ENCODE measurements around the gene MAP2K5.

DNA sequence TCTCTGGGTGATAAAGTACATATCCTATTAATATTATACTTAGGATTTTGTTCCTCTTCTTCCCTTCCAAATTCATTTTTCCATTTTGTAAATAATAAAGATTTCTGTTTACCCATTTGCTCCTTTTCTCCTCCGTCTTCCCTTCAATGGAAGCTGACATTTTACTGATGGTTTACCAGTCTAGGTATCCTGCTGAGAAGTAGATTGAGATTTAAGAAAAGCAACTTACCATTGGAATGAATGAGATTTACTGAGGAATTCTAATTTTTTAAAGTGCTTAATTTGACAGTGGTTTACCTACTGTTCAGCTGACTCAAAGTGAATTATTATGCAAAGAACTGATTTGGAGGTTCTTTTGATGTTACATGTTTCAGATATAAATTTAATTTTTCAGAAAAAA is 19.2 kb upstream of the MAP2K5 start:
- TF ChIP-seq, protein P1, sequence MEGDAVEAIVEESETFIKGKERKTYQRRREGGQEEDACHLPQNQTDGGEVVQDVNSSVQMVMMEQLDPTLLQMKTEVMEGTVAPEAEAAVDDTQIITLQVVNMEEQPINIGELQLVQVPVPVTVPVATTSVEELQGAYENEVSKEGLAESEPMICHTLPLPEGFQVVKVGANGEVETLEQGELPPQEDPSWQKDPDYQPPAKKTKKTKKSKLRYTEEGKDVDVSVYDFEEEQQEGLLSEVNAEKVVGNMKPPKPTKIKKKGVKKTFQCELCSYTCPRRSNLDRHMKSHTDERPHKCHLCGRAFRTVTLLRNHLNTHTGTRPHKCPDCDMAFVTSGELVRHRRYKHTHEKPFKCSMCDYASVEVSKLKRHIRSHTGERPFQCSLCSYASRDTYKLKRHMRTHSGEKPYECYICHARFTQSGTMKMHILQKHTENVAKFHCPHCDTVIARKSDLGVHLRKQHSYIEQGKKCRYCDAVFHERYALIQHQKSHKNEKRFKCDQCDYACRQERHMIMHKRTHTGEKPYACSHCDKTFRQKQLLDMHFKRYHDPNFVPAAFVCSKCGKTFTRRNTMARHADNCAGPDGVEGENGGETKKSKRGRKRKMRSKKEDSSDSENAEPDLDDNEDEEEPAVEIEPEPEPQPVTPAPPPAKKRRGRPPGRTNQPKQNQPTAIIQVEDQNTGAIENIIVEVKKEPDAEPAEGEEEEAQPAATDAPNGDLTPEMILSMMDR (IDR thresholded peaks at IDR 0.05; ENCODE audit: low read length), result no peak
- no peak for TF ChIP-seq EZH2phosphoT487 (IDR thresholded peaks at IDR 0.05; ENCODE audit: low read length)

Measured in MM.1S (cell line).